Measurements from ENCODE around the gene MRPL54. TPM values are rescaled to one million over a fixed set of nuclear protein-coding genes. Genes with fewer than 3 reads are reported as not detected.

MRPL54 gene
- polyA plus RNA-seq, 1 donor from 2014 or later, result 74.7 TPM

DNA sequence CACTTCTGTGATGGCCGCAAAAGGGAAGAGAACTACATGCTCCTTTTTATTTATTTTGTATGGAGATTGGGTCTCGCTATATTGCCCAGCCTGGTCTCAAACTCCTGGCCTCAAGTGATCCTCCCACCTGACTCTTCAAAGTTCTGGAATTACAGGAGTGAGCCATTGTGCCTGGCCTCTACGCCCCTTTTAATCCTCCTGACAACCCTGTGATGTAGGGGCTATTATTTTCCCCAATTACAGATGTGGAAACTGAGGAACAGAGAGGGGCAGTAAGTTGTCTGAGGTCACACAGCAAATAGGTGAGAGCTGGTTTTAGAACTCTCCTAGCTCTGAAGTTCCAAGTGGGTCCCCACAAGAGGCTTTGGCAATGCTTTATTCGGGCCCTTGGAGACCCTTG lies 42.6 kb upstream of the MRPL54 start:
- Histone ChIP-seq H3K9ac (ENCODE audit: low read length) (no peak overlapping the region), H3K4me3 (ENCODE audit: low read length) (no peak overlapping the region), H3K27me3 (ENCODE audit: insufficient read depth, low read depth, low read length) (peaks cover 14% of the 10 kb centered on the region), H3K9me2 (ENCODE audit: insufficient read depth, low read length) (no peaks in the 10 kb centered on the region), H3K79me2 (replicated peaks; ENCODE audit: insufficient read depth, low read length) (no peaks in the 10 kb centered on the region), H4K20me1 (ENCODE audit: insufficient read depth) (no peaks in the 10 kb centered on the region), H3K36me3 (ENCODE audit: insufficient read depth, low read length) (no peaks in the 10 kb centered on the region), H3K9me3 (ENCODE audit: low read length) (no peaks in the 10 kb centered on the region), H2AFZ (ENCODE audit: low read depth, low read length) (no peak overlapping the region), H3K27ac (ENCODE audit: low read length) (no peak overlapping the region), H3F3A (ENCODE audit: insufficient read depth, low read length, poor library complexity, severe bottlenecking) (no peaks in the 10 kb centered on the region), H3K4me2 (ENCODE audit: low read length) (no peak overlapping the region)
- TF ChIP-seq POLR2AphosphoS5 (IDR thresholded peaks at IDR 0.05), result no peak
- TF ChIP-seq, protein P1, sequence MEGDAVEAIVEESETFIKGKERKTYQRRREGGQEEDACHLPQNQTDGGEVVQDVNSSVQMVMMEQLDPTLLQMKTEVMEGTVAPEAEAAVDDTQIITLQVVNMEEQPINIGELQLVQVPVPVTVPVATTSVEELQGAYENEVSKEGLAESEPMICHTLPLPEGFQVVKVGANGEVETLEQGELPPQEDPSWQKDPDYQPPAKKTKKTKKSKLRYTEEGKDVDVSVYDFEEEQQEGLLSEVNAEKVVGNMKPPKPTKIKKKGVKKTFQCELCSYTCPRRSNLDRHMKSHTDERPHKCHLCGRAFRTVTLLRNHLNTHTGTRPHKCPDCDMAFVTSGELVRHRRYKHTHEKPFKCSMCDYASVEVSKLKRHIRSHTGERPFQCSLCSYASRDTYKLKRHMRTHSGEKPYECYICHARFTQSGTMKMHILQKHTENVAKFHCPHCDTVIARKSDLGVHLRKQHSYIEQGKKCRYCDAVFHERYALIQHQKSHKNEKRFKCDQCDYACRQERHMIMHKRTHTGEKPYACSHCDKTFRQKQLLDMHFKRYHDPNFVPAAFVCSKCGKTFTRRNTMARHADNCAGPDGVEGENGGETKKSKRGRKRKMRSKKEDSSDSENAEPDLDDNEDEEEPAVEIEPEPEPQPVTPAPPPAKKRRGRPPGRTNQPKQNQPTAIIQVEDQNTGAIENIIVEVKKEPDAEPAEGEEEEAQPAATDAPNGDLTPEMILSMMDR (IDR thresholded peaks at IDR 0.05; ENCODE audit: poor library complexity, severe bottlenecking), result no peak
- TF ChIP-seq, protein P2, sequence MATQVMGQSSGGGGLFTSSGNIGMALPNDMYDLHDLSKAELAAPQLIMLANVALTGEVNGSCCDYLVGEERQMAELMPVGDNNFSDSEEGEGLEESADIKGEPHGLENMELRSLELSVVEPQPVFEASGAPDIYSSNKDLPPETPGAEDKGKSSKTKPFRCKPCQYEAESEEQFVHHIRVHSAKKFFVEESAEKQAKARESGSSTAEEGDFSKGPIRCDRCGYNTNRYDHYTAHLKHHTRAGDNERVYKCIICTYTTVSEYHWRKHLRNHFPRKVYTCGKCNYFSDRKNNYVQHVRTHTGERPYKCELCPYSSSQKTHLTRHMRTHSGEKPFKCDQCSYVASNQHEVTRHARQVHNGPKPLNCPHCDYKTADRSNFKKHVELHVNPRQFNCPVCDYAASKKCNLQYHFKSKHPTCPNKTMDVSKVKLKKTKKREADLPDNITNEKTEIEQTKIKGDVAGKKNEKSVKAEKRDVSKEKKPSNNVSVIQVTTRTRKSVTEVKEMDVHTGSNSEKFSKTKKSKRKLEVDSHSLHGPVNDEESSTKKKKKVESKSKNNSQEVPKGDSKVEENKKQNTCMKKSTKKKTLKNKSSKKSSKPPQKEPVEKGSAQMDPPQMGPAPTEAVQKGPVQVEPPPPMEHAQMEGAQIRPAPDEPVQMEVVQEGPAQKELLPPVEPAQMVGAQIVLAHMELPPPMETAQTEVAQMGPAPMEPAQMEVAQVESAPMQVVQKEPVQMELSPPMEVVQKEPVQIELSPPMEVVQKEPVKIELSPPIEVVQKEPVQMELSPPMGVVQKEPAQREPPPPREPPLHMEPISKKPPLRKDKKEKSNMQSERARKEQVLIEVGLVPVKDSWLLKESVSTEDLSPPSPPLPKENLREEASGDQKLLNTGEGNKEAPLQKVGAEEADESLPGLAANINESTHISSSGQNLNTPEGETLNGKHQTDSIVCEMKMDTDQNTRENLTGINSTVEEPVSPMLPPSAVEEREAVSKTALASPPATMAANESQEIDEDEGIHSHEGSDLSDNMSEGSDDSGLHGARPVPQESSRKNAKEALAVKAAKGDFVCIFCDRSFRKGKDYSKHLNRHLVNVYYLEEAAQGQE (IDR thresholded peaks at IDR 0.05; ENCODE audit: borderline replicate concordance), result no peak
- TF ChIP-seq EZH2 (IDR thresholded peaks at IDR 0.05; ENCODE audit: borderline replicate concordance, insufficient read depth, low read length, poor library complexity, severe bottlenecking), result no peak
- TF ChIP-seq EP300 (conservative IDR thresholded peaks at IDR 0.05; ENCODE audit: poor library complexity, severe bottlenecking), result no peak
- no peak for TF ChIP-seq TAF1 (IDR thresholded peaks at IDR 0.05; ENCODE audit: low read depth)
- TF ChIP-seq SMC3 (conservative IDR thresholded peaks at IDR 0.05; ENCODE audit: poor library complexity), result no peak
- TF ChIP-seq RAD21 (conservative IDR thresholded peaks at IDR 0.05), result no peak
- TF ChIP-seq MXI1 (conservative IDR thresholded peaks at IDR 0.05; ENCODE audit: poor library complexity, severe bottlenecking), result no peak

DNA sequence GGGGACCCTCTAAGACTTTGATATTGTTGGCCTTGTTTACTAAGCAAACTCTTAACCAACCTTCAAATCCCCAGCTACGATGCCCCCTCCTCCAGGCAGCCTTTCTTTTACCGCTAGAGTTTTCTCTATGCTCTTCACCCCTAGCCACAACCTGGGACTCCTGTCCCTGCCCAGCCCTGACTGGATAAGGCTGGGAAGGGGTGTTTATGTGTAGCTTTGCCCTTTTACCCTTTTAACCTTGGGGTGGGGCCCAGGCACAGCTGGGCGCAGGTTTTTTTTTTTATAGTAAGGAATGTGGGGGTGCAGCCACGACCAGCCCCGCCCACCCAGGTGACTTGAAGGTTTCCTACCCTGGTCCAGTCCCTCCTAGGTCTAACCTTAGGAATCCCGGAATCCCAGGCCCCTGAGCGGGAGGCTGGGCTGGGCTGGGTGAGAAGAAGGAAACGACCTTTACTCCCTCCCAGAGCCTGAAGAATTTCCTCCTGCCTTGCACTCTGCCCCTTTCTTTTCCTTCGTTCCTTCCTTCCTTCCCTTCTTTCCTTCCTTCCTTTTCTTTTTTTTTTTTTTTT lies 42.0 kb upstream of the MRPL54 start:
- no peak overlapping the region for H2AFZ ChIP-seq (ENCODE audit: low read depth, low read length)
- H3F3A ChIP-seq (ENCODE audit: insufficient read depth, low read length, poor library complexity, severe bottlenecking), result no peaks in the 10 kb centered on the region

More for the DNA sequence above, 42.0 kb upstream of the MRPL54 start:
- Histone ChIP-seq H3K27ac (ENCODE audit: low read length) (no peak overlapping the region), H3K4me2 (ENCODE audit: low read length) (no peak overlapping the region), H3K36me3 (ENCODE audit: insufficient read depth, low read length) (no peaks in the 10 kb centered on the region), H3K79me2 (replicated peaks; ENCODE audit: insufficient read depth, low read length) (no peaks in the 10 kb centered on the region), H3K9me3 (ENCODE audit: low read length) (no peaks in the 10 kb centered on the region), H3K9ac (ENCODE audit: low read length) (no peak overlapping the region), H4K20me1 (ENCODE audit: insufficient read depth) (no peaks in the 10 kb centered on the region), H3K9me2 (ENCODE audit: insufficient read depth, low read length) (no peaks in the 10 kb centered on the region), H3K27me3 (ENCODE audit: insufficient read depth, low read depth, low read length) (peaks cover 14% of the 10 kb centered on the region), H3K4me3 (ENCODE audit: low read length) (no peak overlapping the region)
- TF ChIP-seq RAD21 (conservative IDR thresholded peaks at IDR 0.05), result no peak
- TF ChIP-seq EZH2 (IDR thresholded peaks at IDR 0.05; ENCODE audit: borderline replicate concordance, insufficient read depth, low read length, poor library complexity, severe bottlenecking), result no peak
- TF ChIP-seq, protein P1 (IDR thresholded peaks at IDR 0.05; ENCODE audit: poor library complexity, severe bottlenecking), result no peak
- TF ChIP-seq POLR2AphosphoS5 (IDR thresholded peaks at IDR 0.05), result no peak
- TF ChIP-seq, protein P2 (IDR thresholded peaks at IDR 0.05; ENCODE audit: borderline replicate concordance), result no peak
- TF ChIP-seq MXI1 (conservative IDR thresholded peaks at IDR 0.05; ENCODE audit: poor library complexity, severe bottlenecking), result no peak
- TF ChIP-seq EP300 (conservative IDR thresholded peaks at IDR 0.05; ENCODE audit: poor library complexity, severe bottlenecking), result no peak
- TF ChIP-seq TAF1 (IDR thresholded peaks at IDR 0.05; ENCODE audit: low read depth), result no peak
- TF ChIP-seq SMC3 (conservative IDR thresholded peaks at IDR 0.05; ENCODE audit: poor library complexity), result no peak

All from neural cell (in vitro differentiated cells).